Measurements from ENCODE around the gene TXNRD3. TPM values are rescaled to one million over a fixed set of nuclear protein-coding genes. Genes with fewer than 3 reads are reported as not detected.

TXNRD3 gene
- total RNA-seq, 3 donors from 2014 or later = 11.8 to 19.3 (median 16.4) TPM

GRCh38 chr3:126573492-126574117 lies 81.3 kb downstream of the TXNRD3 start:
- H3K9me3 ChIP-seq = no peaks in the 10 kb centered on the region
- no peak for DNase-seq (ENCODE audit: low spot score in 2 of 2)
- TF ChIP-seq CTCF (IDR thresholded peaks at IDR 0.05) (no peak), POLR2AphosphoS5 (IDR thresholded peaks at IDR 0.05) (no peak), POLR2A (IDR thresholded peaks at IDR 0.05) (no peak)
- H3K27ac ChIP-seq = no peak overlapping the region
- no peaks in the 10 kb centered on the region for H3K36me3 ChIP-seq
- H3K4me3 ChIP-seq = no peak overlapping the region
- no peaks in the 10 kb centered on the region for H3K4me1 ChIP-seq
- intact Hi-C loops (cut with DNase I; ENCODE audit: low total_unique reads) = no loop called here
- H3K27me3 ChIP-seq = no peaks in the 10 kb centered on the region

GRCh38 chr3:126571078-126571477 lies 83.8 kb downstream of the TXNRD3 start:
- Histone ChIP-seq H3K27me3 (no peaks in the 10 kb centered on the region), H3K4me1 (no peaks in the 10 kb centered on the region), H3K36me3 (no peaks in the 10 kb centered on the region), H3K27ac (no peak overlapping the region), H3K4me3 (no peak overlapping the region), H3K9me3 (no peaks in the 10 kb centered on the region)
- DNase-seq (ENCODE audit: low spot score in 2 of 2) = no peak
- TF ChIP-seq CTCF (IDR thresholded peaks at IDR 0.05) (no peak), POLR2AphosphoS5 (IDR thresholded peaks at IDR 0.05) (no peak), POLR2A (IDR thresholded peaks at IDR 0.05) (no peak)
- intact Hi-C loops (cut with DNase I; ENCODE audit: low total_unique reads) = no loop called here

- H3K36me3 ChIP-seq = no peaks in the 10 kb centered on the region
- no peaks in the 10 kb centered on the region for H3K27me3 ChIP-seq
- no peak overlapping the region for H3K4me3 ChIP-seq
- intact Hi-C loops (cut with DNase I; ENCODE audit: low total_unique reads) = no loop called here
- no peak for DNase-seq (ENCODE audit: low spot score in 2 of 2)
- TF ChIP-seq POLR2AphosphoS5 (IDR thresholded peaks at IDR 0.05) = no peak
- no peak for TF ChIP-seq POLR2A (IDR thresholded peaks at IDR 0.05)
- TF ChIP-seq CTCF (IDR thresholded peaks at IDR 0.05) = no peak
- no peak overlapping the region for H3K27ac ChIP-seq
- no peaks in the 10 kb centered on the region for H3K4me1 ChIP-seq
- no peaks in the 10 kb centered on the region for H3K9me3 ChIP-seq
Measured at GRCh38 chr3:126570103-126570541, 84.8 kb downstream of the TXNRD3 start.

GRCh38 chr3:126569390-126569975 lies 85.4 kb downstream of the TXNRD3 start:
- no peak for DNase-seq (ENCODE audit: low spot score in 2 of 2)
- no peaks in the 10 kb centered on the region for H3K27me3 ChIP-seq

More at GRCh38 chr3:126569390-126569975, 85.4 kb downstream of the TXNRD3 start:
- no peak for TF ChIP-seq POLR2A (IDR thresholded peaks at IDR 0.05)
- no peak for TF ChIP-seq POLR2AphosphoS5 (IDR thresholded peaks at IDR 0.05)
- TF ChIP-seq CTCF (IDR thresholded peaks at IDR 0.05) = no peak
- intact Hi-C loops (cut with DNase I; ENCODE audit: low total_unique reads) = no loop called here
- Histone ChIP-seq H3K27ac (no peak overlapping the region), H3K36me3 (no peaks in the 10 kb centered on the region), H3K4me1 (no peaks in the 10 kb centered on the region), H3K9me3 (no peaks in the 10 kb centered on the region), H3K4me3 (no peak overlapping the region)

Data from breast epithelium (tissue), 4 donors.